ENCODE results near the gene PRKG2.

Gene PRKG2

DNA sequence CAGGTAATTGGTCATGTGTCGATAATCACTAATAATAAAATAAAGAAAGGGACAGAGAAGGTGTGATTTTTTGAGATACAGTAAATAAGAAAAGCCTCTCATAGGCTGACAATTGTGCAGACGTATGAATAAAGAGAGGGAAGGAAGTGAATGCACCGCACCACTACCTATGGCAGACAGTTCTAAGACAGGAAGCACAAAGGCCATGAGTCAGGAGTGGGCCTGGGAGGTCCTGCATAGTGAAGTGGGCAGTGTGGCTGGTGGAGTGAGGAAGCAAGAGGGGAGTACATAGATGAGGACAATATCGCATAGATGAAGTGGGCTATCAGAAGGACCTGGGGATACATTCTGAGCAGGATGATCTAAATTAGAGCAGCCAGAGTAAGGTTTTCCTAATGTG is 108.9 kb downstream of the PRKG2 start:
- DNase-seq (ENCODE audit: extremely low read depth in 1 of 2, low read depth in 1 of 2), result no peak

DNA sequence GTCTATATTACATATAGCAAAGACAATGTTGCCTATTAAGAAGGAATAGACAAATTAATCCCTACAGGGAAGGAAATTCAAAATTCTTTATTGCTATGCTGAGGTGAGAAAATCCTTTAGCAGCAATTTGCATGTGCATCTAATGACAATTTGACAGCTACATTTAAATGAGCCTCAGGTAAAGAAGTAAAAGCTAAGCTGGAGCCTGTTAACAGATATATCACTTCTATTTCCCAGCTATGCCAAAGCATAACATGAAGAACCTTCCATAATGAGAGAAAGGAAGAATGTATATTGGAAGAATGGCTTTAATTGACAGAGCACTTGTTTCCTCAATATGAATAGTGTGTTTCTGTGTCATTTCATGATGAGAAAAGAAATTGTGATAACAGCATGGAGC is 112.9 kb downstream of the PRKG2 start:
- no peak for DNase-seq (ENCODE audit: extremely low read depth in 1 of 2, low read depth in 1 of 2)

DNA sequence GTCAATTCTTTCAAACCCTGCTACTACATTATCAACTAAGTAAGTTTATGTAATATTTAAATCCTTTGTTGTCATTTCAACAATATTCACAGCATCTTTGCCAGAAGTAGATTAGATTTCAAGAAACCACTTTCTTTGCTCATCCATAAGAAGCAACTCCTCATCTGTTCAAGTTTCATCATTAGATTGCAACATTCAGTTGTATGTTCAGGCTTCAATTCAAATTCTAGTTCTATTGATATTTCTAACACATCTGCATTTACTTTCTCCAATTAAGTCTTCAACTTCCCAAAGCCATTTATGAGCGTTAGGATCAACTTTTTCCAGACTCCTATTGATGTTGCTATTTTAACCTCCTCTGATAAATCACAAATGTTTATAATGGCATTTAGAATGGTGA is 118.5 kb downstream of the PRKG2 start:
- DNase-seq (ENCODE audit: extremely low read depth in 1 of 2, low read depth in 1 of 2), result no peak

DNA sequence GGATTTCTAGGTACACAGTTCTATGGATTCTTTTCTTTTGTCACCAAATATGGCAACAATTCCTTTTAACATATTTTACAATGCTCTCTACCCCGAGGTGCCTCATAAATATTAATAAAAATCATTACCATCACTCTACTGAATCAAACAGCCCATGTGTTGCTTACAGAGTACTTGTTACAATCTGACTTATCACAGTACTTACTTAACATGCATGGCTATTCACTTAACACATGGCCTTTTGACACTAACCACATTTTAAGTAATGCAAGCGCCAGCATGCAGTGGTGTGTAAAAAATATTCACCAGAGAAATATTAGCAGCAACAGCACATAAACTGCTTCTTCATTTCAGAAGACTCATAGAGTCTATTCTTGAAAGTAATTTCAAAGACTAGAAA is 119.6 kb downstream of the PRKG2 start:
- DNase-seq (ENCODE audit: extremely low read depth in 1 of 2, low read depth in 1 of 2), result no peak

DNA sequence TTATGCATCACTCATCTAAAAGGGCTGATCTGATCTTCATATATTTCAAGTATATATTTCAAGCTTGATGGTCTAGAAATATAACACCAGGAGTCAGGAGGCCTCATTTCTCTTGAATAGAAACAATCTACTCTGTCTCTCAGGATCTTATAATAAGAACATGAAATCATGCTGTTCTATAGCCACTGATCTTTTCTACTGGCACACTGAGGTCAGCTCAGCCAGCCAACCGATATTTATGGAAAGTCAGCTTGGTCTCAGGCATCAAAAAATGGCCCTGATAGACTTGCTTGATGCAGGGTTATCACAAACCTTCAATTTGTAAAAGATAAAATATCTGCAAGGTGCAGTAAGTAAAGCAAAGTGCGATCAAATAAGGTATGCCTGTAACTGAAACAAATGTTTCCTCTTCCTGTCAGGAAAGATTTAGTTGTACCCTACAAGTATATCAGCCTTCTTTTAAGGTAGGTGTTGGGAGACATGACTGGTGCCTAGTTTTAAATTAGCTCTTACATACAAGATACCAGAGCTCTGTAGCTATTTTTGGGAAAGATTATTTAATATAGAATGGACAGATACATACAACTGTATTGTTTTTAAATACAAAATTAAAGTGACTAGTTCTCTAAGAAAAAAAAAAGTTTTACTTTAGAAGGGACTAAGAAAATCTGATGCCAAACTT is 121.2 kb downstream of the PRKG2 start:
- DNase-seq (ENCODE audit: extremely low read depth in 1 of 2, low read depth in 1 of 2), result no peak

DNA sequence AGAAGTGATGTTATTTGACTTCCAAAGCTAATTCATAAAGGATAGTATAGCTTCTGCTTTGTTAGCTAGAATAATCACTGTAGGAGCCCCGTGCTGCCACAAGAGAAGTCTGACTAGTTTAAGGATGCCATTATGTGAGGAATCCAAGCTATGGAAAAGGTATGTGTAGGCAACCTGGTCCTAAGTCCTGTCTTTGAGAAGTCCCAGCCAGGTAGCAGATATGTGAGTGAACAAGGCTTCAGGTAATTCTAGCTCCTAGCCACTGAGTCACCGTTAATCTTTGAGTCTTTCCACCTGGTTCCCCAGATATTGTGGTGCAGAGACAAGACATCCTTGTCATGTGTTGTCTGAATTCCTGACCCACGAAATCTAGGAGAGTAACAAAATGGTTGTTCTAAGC is 129.0 kb downstream of the PRKG2 start:
- DNase-seq (ENCODE audit: extremely low read depth in 1 of 2, low read depth in 1 of 2), result no peak

DNA sequence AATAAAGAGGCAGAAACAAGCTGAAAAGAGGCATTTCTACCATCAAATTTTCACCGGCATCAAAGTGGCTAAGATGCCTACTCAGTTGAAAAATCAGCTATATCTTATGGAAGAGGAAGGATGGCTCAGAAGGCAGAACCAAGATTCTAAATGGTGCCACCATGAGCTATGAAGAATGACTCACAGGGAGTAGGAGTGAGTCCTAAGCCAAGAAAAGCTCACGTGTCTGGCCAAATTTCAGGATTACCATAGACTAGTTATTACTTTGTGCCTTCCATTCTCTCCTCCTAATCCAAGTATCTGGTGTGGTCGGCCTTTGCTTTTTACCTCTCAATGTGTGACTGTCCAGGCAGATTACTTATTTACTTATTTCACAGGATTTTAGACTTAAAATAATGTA is 129.7 kb downstream of the PRKG2 start:
- DNase-seq (ENCODE audit: extremely low read depth in 1 of 2, low read depth in 1 of 2), result no peak

DNA sequence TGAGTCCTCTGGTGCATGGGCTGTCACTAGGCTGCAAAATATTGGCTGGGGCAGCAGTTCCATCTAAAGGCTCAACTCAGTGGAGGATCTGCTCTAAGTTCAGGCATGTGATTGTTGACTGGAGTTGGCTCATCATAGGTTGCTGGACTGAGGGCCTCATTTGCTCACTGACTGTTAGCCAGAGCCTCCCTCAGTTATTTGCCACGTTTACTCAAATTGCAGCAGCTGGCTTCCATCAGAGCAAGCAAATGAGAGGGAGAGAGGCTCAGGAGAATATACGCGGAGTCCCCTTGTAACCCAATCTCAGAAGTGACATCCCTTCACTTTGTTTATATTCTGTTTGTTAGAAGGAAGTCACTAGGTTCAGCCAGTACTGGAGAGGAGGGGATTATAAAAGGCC is 130.4 kb downstream of the PRKG2 start:
- DNase-seq (ENCODE audit: extremely low read depth in 1 of 2, low read depth in 1 of 2), result no peak

DNA sequence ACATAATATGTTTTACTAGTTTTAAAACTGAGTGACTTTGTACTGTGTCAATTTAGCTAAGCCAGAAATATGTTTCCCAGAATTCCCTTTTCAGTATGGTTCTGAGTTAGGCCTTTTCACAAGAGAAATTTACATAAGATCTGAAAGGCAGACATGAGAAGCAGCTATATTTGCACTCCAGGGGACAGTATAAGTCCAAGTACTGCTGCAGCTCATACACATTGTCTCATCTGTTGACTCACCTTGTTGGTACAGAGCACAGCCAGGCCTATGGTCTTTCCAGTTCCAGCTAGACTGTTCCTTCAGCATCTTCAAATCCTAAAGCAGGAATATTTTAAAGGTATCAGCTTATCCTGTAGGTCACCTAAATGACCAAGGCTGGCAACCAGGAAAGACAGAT is 131.0 kb downstream of the PRKG2 start:
- no peak for DNase-seq (ENCODE audit: extremely low read depth in 1 of 2, low read depth in 1 of 2)

DNA sequence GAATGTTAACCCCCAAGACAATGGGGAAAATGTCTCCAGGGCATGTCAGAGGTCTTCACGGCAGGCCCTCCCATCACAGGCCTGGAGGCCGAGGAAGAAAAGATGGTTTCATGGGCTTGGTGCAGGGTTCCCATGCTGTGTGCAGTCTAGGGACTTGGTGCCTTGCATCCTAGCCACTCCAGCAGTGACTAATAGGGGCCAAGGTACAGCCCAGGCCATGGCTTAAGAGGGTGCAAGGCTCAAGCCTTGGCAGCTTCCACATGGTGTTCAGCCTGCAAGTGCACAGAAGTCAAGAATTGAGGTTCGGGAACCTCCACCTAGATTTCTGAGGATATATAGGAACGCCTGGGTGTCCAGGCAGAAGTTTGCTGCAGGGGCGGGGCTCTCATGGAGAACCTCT is 133.9 kb downstream of the PRKG2 start:
- DNase-seq (ENCODE audit: extremely low read depth in 1 of 2, low read depth in 1 of 2), result no peak

DNA sequence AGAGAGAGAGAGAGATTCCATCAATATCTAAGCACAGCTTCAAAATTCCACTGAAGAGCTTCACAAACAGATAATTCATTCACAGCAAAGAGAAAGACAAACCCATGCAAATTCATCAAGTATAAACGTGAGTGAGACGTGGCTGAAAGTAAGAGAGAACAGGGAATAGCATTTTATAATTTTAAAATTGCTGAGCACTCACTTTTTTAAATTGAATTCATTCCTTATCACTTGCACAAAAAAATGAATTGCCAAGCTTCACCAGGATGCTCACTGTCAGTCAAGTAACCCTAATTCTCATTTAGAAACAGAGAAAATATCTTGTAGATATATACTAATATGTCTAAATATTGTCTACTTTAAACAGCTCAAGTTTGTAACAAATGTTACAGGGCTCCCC is 144.0 kb downstream of the PRKG2 start:
- DNase-seq (ENCODE audit: extremely low read depth in 1 of 2, low read depth in 1 of 2), result no peak

DNA sequence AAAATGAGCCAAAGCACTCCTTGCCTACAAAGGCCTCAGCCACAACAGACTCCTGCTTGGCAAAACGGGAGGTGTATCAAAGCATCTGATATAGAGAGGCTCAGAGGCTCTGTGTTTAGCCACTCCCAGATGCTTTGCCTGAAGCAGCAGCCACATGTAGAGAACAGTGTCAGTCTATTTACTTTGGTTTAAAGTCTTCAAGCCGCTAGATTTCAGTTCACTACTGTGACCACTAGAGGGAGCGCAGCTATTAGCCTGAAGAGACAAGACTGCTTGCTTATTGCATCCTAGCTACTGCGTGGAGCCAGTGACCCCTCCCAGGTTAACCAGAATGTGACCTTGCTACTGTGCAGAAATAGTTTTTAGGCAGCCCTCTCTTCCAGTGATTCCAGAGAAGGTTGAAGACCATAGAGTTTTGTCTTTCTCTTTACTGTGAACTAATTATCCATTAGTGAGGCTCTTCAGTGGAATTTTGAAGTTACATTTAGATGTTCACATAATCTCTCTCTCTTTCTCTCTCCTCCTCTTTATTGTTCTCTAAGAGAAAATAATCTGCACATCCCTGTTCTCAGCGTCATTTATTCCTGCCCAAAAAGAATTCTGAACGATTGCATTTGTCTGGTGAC is 145.2 kb downstream of the PRKG2 start:
- peak; percentile 11 to 27 for DNase-seq (ENCODE audit: extremely low read depth in 1 of 2, low read depth in 1 of 2)

DNA sequence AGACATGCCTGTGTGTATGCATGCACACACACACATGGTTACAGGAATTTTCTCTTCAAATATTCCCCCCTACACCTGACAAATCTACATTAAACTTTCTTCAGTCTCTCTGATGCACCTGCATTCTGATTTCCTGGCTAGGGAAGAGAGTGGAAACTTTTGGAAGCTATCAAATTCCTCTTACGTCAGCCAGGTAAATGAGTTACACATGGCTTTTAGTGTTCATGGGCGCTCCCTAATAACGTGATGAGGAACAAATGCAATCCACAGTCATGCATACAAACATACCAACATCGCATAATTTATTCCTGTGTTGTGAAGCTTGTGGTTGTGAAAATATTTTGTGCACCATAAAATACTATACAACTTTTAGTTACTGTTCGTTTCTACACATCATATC is 149.6 kb downstream of the PRKG2 start:
- no peak for DNase-seq (ENCODE audit: extremely low read depth in 1 of 2, low read depth in 1 of 2)

DNA sequence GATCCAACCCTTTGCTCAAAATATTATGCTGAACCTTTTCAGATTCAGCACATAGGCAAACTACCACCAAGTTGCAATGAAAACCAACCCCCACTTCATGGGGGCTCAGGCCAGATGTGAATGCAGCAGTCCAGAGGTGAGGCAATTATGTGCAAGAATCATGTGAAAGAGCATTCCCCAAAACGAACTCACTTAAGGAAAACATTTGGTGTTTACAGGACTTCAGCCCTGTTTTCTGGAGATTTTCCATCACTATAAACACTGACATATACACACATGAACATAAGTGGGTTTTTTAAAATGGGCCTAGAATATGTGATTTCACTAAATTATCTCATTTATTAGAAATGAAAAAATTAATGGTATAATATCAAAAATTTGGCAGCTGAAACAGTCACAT is 153.0 kb downstream of the PRKG2 start:
- DNase-seq (ENCODE audit: extremely low read depth in 1 of 2, low read depth in 1 of 2), result no peak

DNA sequence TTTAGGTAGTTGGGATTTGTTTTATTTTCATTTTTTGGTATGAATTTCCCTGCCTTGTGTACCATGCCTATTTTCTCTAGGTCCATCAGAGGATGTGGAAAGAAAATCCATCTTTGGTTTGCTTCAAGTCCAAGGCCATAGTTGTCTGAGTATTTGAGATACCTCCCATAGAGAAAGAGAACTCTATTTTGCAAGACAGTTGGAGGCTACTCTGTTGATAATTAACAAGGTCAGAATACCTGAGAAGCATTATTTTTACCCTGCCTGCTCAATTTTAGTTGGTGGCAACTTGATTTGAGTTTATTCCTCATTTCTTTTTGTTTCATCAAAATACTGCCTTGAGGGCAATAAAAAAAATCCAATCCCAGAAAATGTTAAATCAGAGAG is 153.7 kb downstream of the PRKG2 start:
- DNase-seq (ENCODE audit: extremely low read depth in 1 of 2, low read depth in 1 of 2), result no peak

DNA sequence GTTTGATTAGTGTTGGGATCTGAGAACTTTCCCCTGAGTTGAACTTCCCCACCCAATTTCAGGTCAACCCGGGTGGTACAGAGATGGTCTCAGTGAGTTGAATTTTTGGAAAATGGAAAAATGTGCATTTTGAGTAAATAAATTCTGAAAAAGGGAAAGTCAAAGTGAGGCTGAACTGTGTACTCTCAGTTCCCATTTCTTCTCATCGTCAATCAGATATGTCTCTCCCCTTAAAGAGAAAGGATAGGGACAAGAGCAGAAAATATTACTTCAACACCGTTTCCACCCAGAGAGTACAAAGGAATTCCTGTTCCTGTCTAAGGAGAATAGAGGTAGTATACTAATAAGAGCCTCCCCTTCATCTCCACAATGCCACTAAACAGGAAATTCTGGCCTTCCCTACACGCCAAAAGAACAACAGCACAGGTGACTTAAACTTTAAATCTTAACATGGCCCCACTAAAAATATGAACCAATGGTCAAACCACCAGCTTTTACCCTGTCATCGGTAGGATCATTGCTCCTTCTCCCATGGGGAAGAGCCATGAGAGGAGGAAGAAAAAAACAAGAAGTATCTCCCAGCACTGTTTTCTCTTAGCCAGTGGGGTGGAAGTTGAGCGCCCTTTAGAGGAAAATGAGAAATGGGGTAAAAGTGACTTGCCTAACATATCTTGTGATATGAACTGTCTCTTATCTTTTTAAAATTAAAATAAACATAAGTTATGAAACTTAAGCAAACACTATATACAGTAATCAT is 154.3 kb downstream of the PRKG2 start:
- no peak for DNase-seq (ENCODE audit: extremely low read depth in 1 of 2, low read depth in 1 of 2)

DNA sequence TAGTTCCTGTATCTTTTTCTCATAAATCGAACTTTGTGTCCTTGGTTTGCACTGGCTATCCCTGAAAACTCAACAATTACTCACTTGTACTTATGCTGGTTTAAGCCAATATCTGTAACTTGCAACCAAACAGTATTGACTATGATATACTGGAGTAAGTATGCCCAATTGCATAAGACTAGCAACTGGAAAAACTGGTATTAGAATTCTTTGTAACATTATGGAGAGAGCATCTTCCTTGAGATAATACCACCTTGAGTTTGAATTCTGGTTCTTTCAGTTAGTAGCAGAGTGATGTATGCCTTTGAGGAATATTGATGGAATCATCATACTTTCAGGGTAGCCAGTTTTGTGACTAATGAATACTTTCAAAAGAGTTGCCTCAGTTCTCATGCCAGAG is 156.4 kb downstream of the PRKG2 start:
- no peak for DNase-seq (ENCODE audit: extremely low read depth in 1 of 2, low read depth in 1 of 2)

DNA sequence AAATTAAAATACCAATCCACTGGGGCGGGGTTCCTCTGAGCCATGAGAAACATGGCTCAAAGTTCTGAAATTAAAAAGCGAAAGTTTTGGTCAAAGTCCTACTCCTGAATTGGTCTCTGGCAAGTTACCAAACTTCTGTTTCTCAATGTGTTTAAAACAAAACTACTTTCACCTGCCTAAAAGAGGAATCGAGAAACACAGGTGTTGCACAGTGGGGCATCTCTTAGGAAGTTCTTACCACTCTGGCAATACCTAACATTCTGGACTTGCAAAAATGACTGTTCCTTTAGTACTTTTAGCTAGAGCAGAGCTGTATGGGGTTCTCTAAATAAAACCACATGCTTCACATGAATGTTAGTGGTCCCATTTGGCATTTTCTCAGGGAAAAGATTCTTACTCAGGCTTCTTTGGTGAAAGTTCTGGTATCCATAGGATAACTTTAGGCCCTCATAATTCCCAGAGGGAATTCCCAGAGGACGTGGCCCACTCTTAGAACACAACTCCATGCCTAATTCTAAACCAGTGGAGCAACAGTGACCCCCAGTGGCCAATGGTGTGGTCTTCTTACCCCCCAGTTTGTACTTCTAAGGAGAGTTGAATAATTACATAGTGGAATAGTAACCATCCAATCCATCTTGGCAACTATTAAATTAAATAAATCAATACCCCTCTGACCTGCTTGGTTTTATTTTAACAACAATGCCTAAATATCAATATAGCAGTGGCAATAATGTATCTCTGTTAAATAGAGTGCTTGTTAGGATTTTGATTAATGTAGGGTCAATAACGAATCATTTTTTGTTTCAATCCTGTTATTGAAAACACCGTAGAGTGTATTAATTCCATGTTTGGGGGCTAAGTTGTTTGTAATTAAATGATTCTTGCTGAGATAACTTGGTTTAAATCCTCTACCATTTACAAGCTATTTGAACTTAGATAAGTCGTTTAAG is 162.6 kb downstream of the PRKG2 start:
- DNase-seq (ENCODE audit: extremely low read depth in 1 of 2, low read depth in 1 of 2), result peak; percentile 17 to 18

DNA sequence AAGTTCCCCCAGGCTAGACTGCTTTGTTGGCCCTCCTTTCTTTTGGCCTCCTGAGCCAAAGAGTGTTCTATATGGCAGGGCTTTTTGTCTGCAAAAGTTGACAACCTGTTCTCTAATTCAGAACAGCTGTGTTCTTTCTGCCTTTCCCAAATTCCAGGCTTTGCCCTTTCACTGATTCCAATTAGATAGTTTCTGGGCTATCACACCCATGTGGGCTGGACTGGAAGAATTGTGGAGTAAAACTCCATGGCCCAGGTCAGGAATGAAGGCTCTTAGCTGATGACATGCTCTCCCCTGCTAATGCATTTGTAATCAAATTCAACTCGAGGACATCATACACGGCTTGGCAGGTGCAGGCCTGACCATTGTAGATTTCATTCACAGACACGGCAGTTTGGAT is 165.1 kb downstream of the PRKG2 start:
- no peak for DNase-seq (ENCODE audit: extremely low read depth in 1 of 2, low read depth in 1 of 2)

DNA sequence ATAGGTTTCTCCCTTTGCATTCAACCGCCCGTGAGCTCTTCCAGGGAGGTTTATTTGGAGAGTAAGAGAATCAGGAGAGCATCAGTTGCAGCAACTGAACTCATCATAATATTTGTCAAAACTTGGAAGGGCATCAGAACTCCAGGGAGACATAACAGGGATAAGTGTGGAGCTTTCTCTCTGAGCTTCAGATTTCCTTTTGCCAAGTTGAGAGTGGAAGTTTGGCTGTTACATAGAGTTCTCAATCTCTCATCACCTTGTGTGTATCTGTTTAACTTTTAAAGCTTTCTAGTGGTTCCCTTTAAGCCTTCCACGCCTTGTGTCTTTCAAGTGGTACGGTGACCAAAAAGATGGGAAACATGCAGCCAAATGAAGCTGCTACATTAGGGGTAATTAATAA is 165.7 kb downstream of the PRKG2 start:
- DNase-seq (ENCODE audit: extremely low read depth in 1 of 2, low read depth in 1 of 2), result no peak

Measured in activated CD8-positive, alpha-beta memory T cell treated with anti-CD3 and anti-CD28 coated beads for 1 hour (primary cell).